Endothelial cell of umbilical vein (primary cell): ENCODE results near the gene KIAA1549. TPM values are rescaled to one million over a fixed set of nuclear protein-coding genes. Genes with fewer than 3 reads are reported as not detected.

ENCODE experiments used
- BruUV-seq: library from RNA; stranded (reverse); fragments of 400-500 nt; replicated peaks from 2 replicates; lab custom pipeline; 2021; lab: Mats Ljungman, UMichigan
- CTCF ChIA-PET: fragments of 300-600, 350-600 bp; sonication (Branson Sonifier 250); formaldehyde crosslinking; loops from one replicate; lab custom pipeline; 2021; ENCODE audit warnings: antibody characterized with exemption, inconsistent platforms; lab: Charles Lee
- POLR2A ChIA-PET: fragments of 300-600, 350-600 bp; sonication (Branson Sonifier 250); formaldehyde crosslinking; loops from one replicate; lab custom pipeline; 2021; ENCODE audit warnings: antibody characterized with exemption, inconsistent platforms; lab: Charles Lee
- DNase-seq: peaks from one replicate; pipeline ENCODE4 v3.0.0-alpha.2; 2011; ENCODE audit warnings: low read depth, low spot score
- FAIRE-seq: peaks from 2 replicates; lab custom pipeline; 2011; peaks lifted over from hg19 to GRCh38; lab: Jason Lieb, UNC
- H2AFZ ChIP-seq: 2 replicates; pipeline ENCODE4 v1.6.0; 2012; ENCODE audit warnings: low read depth, low read length, control low read depth, inconsistent platforms
- H3K27ac ChIP-seq: 2 replicates; pipeline ENCODE4 v1.5.1; 2011; ENCODE audit warnings: low read depth, mild to moderate bottlenecking, control low read depth, low read length, moderate library complexity; ENCODE audit not compliant: insufficient read depth
- H3K27me3 ChIP-seq, 2 experiments: 2 replicates each; pipeline versions ENCODE4 v1.6.0 to v1.6.1; 2011; ENCODE audit warnings: low read length in 2 of 2, mixed read lengths in 1 of 2; ENCODE audit not compliant: control insufficient read depth in 2 of 2, insufficient read depth in 2 of 2
- H3K36me3 ChIP-seq, 2 experiments: 2 replicates in 1 of 2; 3 replicates in 1 of 2; pipeline ENCODE4 v1.5.1; 2011; ENCODE audit warnings: low read length in 2 of 2, mild to moderate bottlenecking in 1 of 2, moderate library complexity in 1 of 2; ENCODE audit not compliant: control insufficient read depth in 2 of 2, insufficient read depth in 2 of 2; ENCODE audit errors: extremely low read depth in 1 of 2
- H3K4me1 ChIP-seq: 3 replicates; pipeline ENCODE4 v1.5.1; 2011; ENCODE audit warnings: mild to moderate bottlenecking, low read length; ENCODE audit not compliant: control insufficient read depth, insufficient read depth; ENCODE audit errors: extremely low read depth
- H3K4me2 ChIP-seq: 2 replicates; pipeline ENCODE4 v1.6.1; 2011; ENCODE audit warnings: low read length, control low read depth, mixed read lengths; ENCODE audit not compliant: insufficient read depth
- H3K4me3 ChIP-seq, 3 experiments: fragments of 200-600 bp in 1 of 3; sonication (generic), shearing (Covaris generic) in 1 of 3; replicated peaks in 1 of 3; 2 replicates each; pipeline ENCODE4 v1.5.1; 2011 to 2016; ENCODE audit warnings: control low read depth in 3 of 3, low read length in 3 of 3, mild to moderate bottlenecking in 2 of 3, inconsistent platforms in 1 of 3, low read depth in 1 of 3, moderate library complexity in 1 of 3; ENCODE audit not compliant: insufficient read depth in 1 of 3
- H3K79me2 ChIP-seq: 2 replicates; pipeline ENCODE4 v1.6.0; 2012; ENCODE audit warnings: low read length, inconsistent platforms; ENCODE audit not compliant: control insufficient read depth, insufficient read depth
- H3K9ac ChIP-seq: replicated peaks from 2 replicates; pipeline ENCODE3; 2011; ENCODE audit warnings: low read length, control low read depth; ENCODE audit not compliant: insufficient read depth; ENCODE audit errors: extremely low read depth
- H3K9me1 ChIP-seq: replicated peaks from 3 replicates; pipeline ENCODE4 v1.6.0; 2011; ENCODE audit warnings: mild to moderate bottlenecking, low read length; ENCODE audit not compliant: control insufficient read depth, insufficient read depth; ENCODE audit errors: extremely low read depth
- H3K9me3 ChIP-seq: replicated peaks from 2 replicates; pipeline ENCODE4 v1.5.1; 2012; ENCODE audit warnings: low read length, inconsistent platforms; ENCODE audit not compliant: control insufficient read depth, insufficient read depth
- H4K20me1 ChIP-seq: replicated peaks from 2 replicates; pipeline ENCODE3; 2011; ENCODE audit warnings: mild to moderate bottlenecking, low read length; ENCODE audit not compliant: control insufficient read depth, insufficient read depth; ENCODE audit errors: extremely low read depth
- EZH2 ChIP-seq: IDR thresholded peaks from 2 replicates; pipeline ENCODE4 v1.6.1; 2012; ENCODE audit warnings: borderline replicate concordance, low read depth, mild to moderate bottlenecking, moderate library complexity, low read length, inconsistent platforms; ENCODE audit not compliant: severe bottlenecking
- FOS ChIP-seq: IDR thresholded peaks from 2 replicates; pipeline ENCODE4 v1.6.1; 2011; ENCODE audit warnings: mild to moderate bottlenecking, low read length, moderate library complexity, borderline replicate concordance; ENCODE audit not compliant: insufficient read depth
- GATA2 ChIP-seq: IDR thresholded peaks from 2 replicates; pipeline ENCODE4 v1.7.0; 2011; ENCODE audit warnings: low read depth, mild to moderate bottlenecking, moderate library complexity, mixed read lengths, low read length; ENCODE audit not compliant: insufficient read length, insufficient read depth
- JUN ChIP-seq: IDR thresholded peaks from 2 replicates; pipeline ENCODE4 v1.6.1; 2011; ENCODE audit warnings: borderline replicate concordance, low read depth; ENCODE audit not compliant: insufficient read length, insufficient read depth
- MYC ChIP-seq: IDR thresholded peaks from one replicate; pipeline ENCODE4 v1.6.1; 2011; ENCODE audit warnings: mild to moderate bottlenecking, low read depth, low read length
- POLR2A ChIP-seq: IDR thresholded peaks from 2 replicates; pipeline ENCODE4 v1.6.1; 2012; ENCODE audit warnings: low read depth, mild to moderate bottlenecking, control low read depth, low read length
- POLR2AphosphoS5 ChIP-seq: IDR thresholded peaks from 2 replicates; pipeline ENCODE4 v1.6.1; 2012; ENCODE audit warnings: low read depth, mild to moderate bottlenecking, control low read depth, low read length, moderate library complexity; ENCODE audit not compliant: insufficient read depth
- dilution Hi-C: fragments of 300-500 bp; cut with MboI; formaldehyde crosslinking; loops from one replicate; pipeline ENCODE4 v1.15.0; 2019; ENCODE audit warnings: low sequenced_read_pairs; ENCODE audit not compliant: extremely low pct_ligation_motif_present
- intact Hi-C: fragments of 100-400 bp; cut with micrococcal nuclease; formaldehyde crosslinking; loops from one replicate; pipeline ENCODE4 v1.10.0; 2022
- polyA plus RNA-seq, 4 experiments: library from polyadenylated mRNA; depleted of rRNA in 3 of 4; stranded (reverse) in 3 of 4; unstranded in 1 of 4; fragments of >200 nt; gene quantifications; 2 replicates each; pipeline versions ENCODE4 v1.2.1 to v1.2.3, GENCODE V29; 2011 to 2012; ENCODE audit warnings: missing spikeins in 1 of 4
- total RNA-seq: library from RNA; stranded (reverse); gene quantifications from 2 replicates; pipeline ENCODE4 v1.2.3, GENCODE V29; 2021
- TF ChIP-seq, protein P1 (sequence below), 2 donors: IDR thresholded peaks; 1 replicate in 1 of 2; 2 replicates in 1 of 2; pipeline ENCODE4 v1.5.1; 2011; ENCODE audit warnings: low read length in 2 of 2, mild to moderate bottlenecking in 2 of 2, moderate library complexity in 2 of 2, control low read depth in 1 of 2, inconsistent platforms in 1 of 2, low read depth in 1 of 2; ENCODE audit not compliant: insufficient read depth in 1 of 2; ENCODE audit errors: extremely low read depth in 1 of 2
- TF ChIP-seq, protein P2 (sequence below): IDR thresholded peaks from 2 replicates; pipeline ENCODE4 v1.6.1; 2011; ENCODE audit not compliant: insufficient read depth, insufficient read length

The KIAA1549 gene
- total and polyA plus RNA-seq, 2 donors (not counting 3 experiments of a cell fraction or from before 2014, with no cell fraction given), result 4.6 to 10.9 TPM

DNA sequence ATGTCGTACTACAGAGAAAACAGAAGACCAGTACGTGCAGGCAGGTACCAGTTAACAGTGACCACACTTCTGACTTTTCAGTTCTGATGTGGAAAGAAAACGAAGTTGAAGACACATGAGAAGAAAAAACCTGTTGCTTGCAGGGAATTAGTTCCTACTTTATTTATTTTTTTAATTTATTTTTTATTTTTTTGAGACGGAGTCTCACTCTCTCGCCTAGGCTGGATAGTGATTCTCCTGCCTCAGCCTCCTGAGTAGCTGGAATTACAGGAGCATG lies 109.4 kb downstream of the KIAA1549 start:
- POLR2A ChIA-PET, result no interaction called here

More for the DNA sequence above, 109.4 kb downstream of the KIAA1549 start:
- H3K27me3 ChIP-seq, result no peaks in the 10 kb centered on the region
- DNase-seq (no peak), FAIRE-seq (no peak)
- no peaks in the 10 kb centered on the region for H3K4me1 ChIP-seq
- no peak overlapping the region for H3K27ac ChIP-seq
- intact Hi-C loops (no loop called here), dilution Hi-C loops (no loop called here)
- no peaks in the 10 kb centered on the region for H3K79me2 ChIP-seq
- TF ChIP-seq, protein P1, sequence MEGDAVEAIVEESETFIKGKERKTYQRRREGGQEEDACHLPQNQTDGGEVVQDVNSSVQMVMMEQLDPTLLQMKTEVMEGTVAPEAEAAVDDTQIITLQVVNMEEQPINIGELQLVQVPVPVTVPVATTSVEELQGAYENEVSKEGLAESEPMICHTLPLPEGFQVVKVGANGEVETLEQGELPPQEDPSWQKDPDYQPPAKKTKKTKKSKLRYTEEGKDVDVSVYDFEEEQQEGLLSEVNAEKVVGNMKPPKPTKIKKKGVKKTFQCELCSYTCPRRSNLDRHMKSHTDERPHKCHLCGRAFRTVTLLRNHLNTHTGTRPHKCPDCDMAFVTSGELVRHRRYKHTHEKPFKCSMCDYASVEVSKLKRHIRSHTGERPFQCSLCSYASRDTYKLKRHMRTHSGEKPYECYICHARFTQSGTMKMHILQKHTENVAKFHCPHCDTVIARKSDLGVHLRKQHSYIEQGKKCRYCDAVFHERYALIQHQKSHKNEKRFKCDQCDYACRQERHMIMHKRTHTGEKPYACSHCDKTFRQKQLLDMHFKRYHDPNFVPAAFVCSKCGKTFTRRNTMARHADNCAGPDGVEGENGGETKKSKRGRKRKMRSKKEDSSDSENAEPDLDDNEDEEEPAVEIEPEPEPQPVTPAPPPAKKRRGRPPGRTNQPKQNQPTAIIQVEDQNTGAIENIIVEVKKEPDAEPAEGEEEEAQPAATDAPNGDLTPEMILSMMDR (IDR thresholded peaks at IDR 0.05; ENCODE audit: extremely low read depth in 1 of 2, insufficient read depth in 1 of 2, low read depth in 1 of 2, low read length in 2 of 2), result no peak
- no peak for TF ChIP-seq EZH2
- no peak for TF ChIP-seq POLR2A
- TF ChIP-seq MYC, result no peak
- no peak for TF ChIP-seq FOS
- TF ChIP-seq GATA2, result no peak
- TF ChIP-seq, protein P2, sequence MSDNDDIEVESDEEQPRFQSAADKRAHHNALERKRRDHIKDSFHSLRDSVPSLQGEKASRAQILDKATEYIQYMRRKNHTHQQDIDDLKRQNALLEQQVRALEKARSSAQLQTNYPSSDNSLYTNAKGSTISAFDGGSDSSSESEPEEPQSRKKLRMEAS, result no peak
- no peak for TF ChIP-seq JUN
- no peak for TF ChIP-seq POLR2AphosphoS5
- H3K4me2 ChIP-seq, result no peak overlapping the region
- H3K9me1 ChIP-seq, result no peaks in the 10 kb centered on the region
- peaks cover 0 to 5% of the 10 kb centered on the region in 2 experiments for H3K36me3 ChIP-seq
- no peak overlapping the region for H2AFZ ChIP-seq
- no peak overlapping the region for H3K9ac ChIP-seq
- H4K20me1 ChIP-seq, result no peaks in the 10 kb centered on the region
- BruUV-seq, result no TSS peak
- CTCF ChIA-PET, result interaction anchor here (0.8 kb wide), 1 partner anchor 15 kb away, joined by 3 read pairs; no protein-coding TSS in a partner anchor
- H3K4me3 ChIP-seq, result no peak overlapping the region
- H3K9me3 ChIP-seq, result no peaks in the 10 kb centered on the region
